Measurements from ENCODE around the gene SMIM28.

GRCh38 chr6:138429761-138430160, 52.1 kb downstream of the SMIM28 start:
- TF ChIP-seq EZH2 (IDR thresholded peaks at IDR 0.05) (no peak), POLR2AphosphoS5 (IDR thresholded peaks at IDR 0.05; ENCODE audit: borderline replicate concordance, low read depth, low read length) (no peak), FOXP2 (optimal IDR thresholded peaks at IDR 0.05; ENCODE audit: control extremely low read depth, extremely low read length, insufficient read depth) (no peak)

Data from SK-N-MC (cell line).